GM19438 (cell line): ENCODE measurements around the gene IFT25.
A peak's percentile ranks its signal among the peaks of the same experiment; 100 is the strongest.

Experiments used
- ATAC-seq: cut with Tn5 transposase; IDR thresholded peaks from one replicate; pipeline ENCODE4 v1.9.1; 2021; ENCODE audit warnings: low read depth; ENCODE audit not compliant: unreplicated experiment

Gene IFT25

GRCh38 chr1:53957194-53957818 lies 11.8 kb upstream of the IFT25 start:
- ATAC-seq = no peak

GRCh38 chr1:53956308-53957168 lies 11.0 kb upstream of the IFT25 start:
- no peak for ATAC-seq

- no peak for ATAC-seq
Measured at GRCh38 chr1:53954128-53954527, 8.6 kb upstream of the IFT25 start.

GRCh38 chr1:53951697-53952096 lies 6.2 kb upstream of the IFT25 start:
- no peak for ATAC-seq

GRCh38 chr1:53949023-53949990 lies 3.8 kb upstream of the IFT25 start:
- ATAC-seq = no peak

GRCh38 chr1:53948291-53948690 lies 2.8 kb upstream of the IFT25 start:
- no peak for ATAC-seq

- no peak for ATAC-seq
Measured at GRCh38 chr1:53947172-53947907, 1.8 kb upstream of the IFT25 start.

- ATAC-seq = peak; percentile 64
Measured at GRCh38 chr1:53946252-53947171, 1.0 kb upstream of the IFT25 start, which contains the start of gene LRRC42. Gene LRRC42, plus strand, starts transcription at chr1:53946350. Its CDS starts 5,650 bp downstream, at chr1:53952000.

GRCh38 chr1:53945183-53945432 lies 391 bp downstream of the IFT25 start:
- no peak for ATAC-seq

GRCh38 chr1:53944469-53945182 lies 873 bp downstream of the IFT25 start:
- ATAC-seq = no peak

- ATAC-seq = no peak
Measured at GRCh38 chr1:53943490-53944043, 1.9 kb downstream of the IFT25 start.

GRCh38 chr1:53943090-53943489 lies 2.4 kb downstream of the IFT25 start:
- ATAC-seq = no peak

- ATAC-seq = no peak
Measured at GRCh38 chr1:53942127-53942957, 3.2 kb downstream of the IFT25 start.

- no peak for ATAC-seq
Measured at GRCh38 chr1:53938136-53938830, 7.2 kb downstream of the IFT25 start.

- no peak for ATAC-seq
Measured at GRCh38 chr1:53936430-53936829, 9.1 kb downstream of the IFT25 start.

GRCh38 chr1:53934170-53934765 lies 11.2 kb downstream of the IFT25 start:
- ATAC-seq = no peak

- no peak for ATAC-seq
Measured at GRCh38 chr1:53931523-53931922, 14.0 kb downstream of the IFT25 start.
